ENCODE results near the gene FBXL17.

GRCh38 chr5:108104448-108104847 is 277.4 kb downstream of the FBXL17 start:
- TF ChIP-seq POLR2A (IDR thresholded peaks at IDR 0.05; ENCODE audit: low read depth) (no peak), CTCF (IDR thresholded peaks at IDR 0.05) (no peak), POLR2AphosphoS5 (IDR thresholded peaks at IDR 0.05) (no peak), EP300 (IDR thresholded peaks at IDR 0.05) (no peak)

Measured in esophagus muscularis mucosa (tissue), 4 donors.